Stomach (tissue), 4 donors: ENCODE results near the gene EIF2S3B.

Source experiments
- CTCF ChIP-seq, 7 experiments: fragments of 450-650 bp in 4 of 7; fragments of 200-600 bp in 3 of 7; sonication (generic) in 3 of 7; IDR thresholded peaks; one replicate each; pipeline ENCODE4 v1.5.1; 2016 to 2019; ENCODE audit warnings: antibody characterized with exemption in 7 of 7, control low read depth in 2 of 7, mild to moderate bottlenecking in 1 of 7
- EP300 ChIP-seq: sonication (generic); formaldehyde crosslinking; IDR thresholded peaks from one replicate; pipeline ENCODE4 v1.6.1; 2017; ENCODE audit warnings: antibody characterized with exemption
- POLR2A ChIP-seq, 4 donors: fragments of 450-650 bp; IDR thresholded peaks; one replicate each; pipeline ENCODE4 v1.6.1; 2016; ENCODE audit warnings: antibody characterized with exemption in 4 of 4, control low read depth in 2 of 4, mild to moderate bottlenecking in 1 of 4, moderate library complexity in 1 of 4
- POLR2AphosphoS5 ChIP-seq, 3 donors: sonication (generic); formaldehyde crosslinking; IDR thresholded peaks; one replicate each; pipeline ENCODE4 v1.6.1; 2016; ENCODE audit warnings: antibody characterized with exemption in 3 of 3

- TF ChIP-seq POLR2AphosphoS5 (IDR thresholded peaks at IDR 0.05) (no peak), CTCF (IDR thresholded peaks at IDR 0.05) (no peak), POLR2A (IDR thresholded peaks at IDR 0.05) (no peak), EP300 (no peak)
These were observed 35.1 kb downstream of the EIF2S3B start for GRCh38 chr12:10540776-10541205.
